B cell (primary cell): ENCODE data around the gene GNB5. TPM values are rescaled to one million over a fixed set of nuclear protein-coding genes. Genes with fewer than 3 reads are reported as not detected.
"Not testable (repeated sequence)": the region's sequence is repeated elsewhere in the genome, so short reads cannot be mapped to it uniquely, and the experiment has no call there.

Source experiments
- ATAC-seq: fragments of 200-7000 bp; cut with Tn5 transposase; one replicate; pipeline ENCODE4 v1.10.0; 2021; ENCODE audit warnings: low read depth, mild to moderate bottlenecking, moderate number of reproducible peaks, moderate library complexity
- CTCF ChIA-PET: fragments of 350-600 bp; sonication (Branson Sonifier 250); formaldehyde crosslinking; loops from one replicate; lab custom pipeline; 2021; ENCODE audit warnings: antibody characterized with exemption, inconsistent platforms; lab: Charles Lee
- POLR2A ChIA-PET: fragments of 350-600 bp; sonication (Branson Sonifier 250); formaldehyde crosslinking; loops from one replicate; lab custom pipeline; 2021; ENCODE audit warnings: antibody characterized with exemption; lab: Charles Lee
- DNase-seq: peaks from one replicate; pipeline ENCODE4 v3.0.0; 2013
- H2AFZ ChIP-seq: 2 replicates; pipeline ENCODE4 v1.6.1; 2012; ENCODE audit warnings: mild to moderate bottlenecking, low read depth, low read length; ENCODE audit not compliant: insufficient read depth, poor library complexity, severe bottlenecking
- H3K27ac ChIP-seq, 2 donors: 1 replicate in 1 of 2; 2 replicates in 1 of 2; pipeline ENCODE4 v1.5.1; 2012 to 2013; ENCODE audit warnings: low read length in 2 of 2, mild to moderate bottlenecking in 2 of 2, moderate library complexity in 1 of 2
- H3K27me3 ChIP-seq, 4 experiments: fragments of 200-600 bp in 1 of 4; sonication (generic) in 1 of 4; replicated peaks in 1 of 4; 1 replicate in 2 of 4; 2 replicates in 2 of 4; pipeline versions ENCODE4 v1.6.1 to v1.7.0; 2013 to 2016; ENCODE audit warnings: low read length in 3 of 4, mild to moderate bottlenecking in 2 of 4, mixed read lengths in 1 of 4, moderate library complexity in 1 of 4; ENCODE audit not compliant: insufficient read depth in 4 of 4, control insufficient read depth in 3 of 4; ENCODE audit errors: control extremely low read depth in 1 of 4
- H3K36me3 ChIP-seq, 2 experiments: replicated peaks in 1 of 2; 1 replicate in 1 of 2; 2 replicates in 1 of 2; pipeline versions ENCODE4 v1.6.1 to v1.7.1; 2013; ENCODE audit warnings: low read length in 1 of 2; ENCODE audit not compliant: insufficient read depth in 2 of 2, control insufficient read depth in 1 of 2; ENCODE audit errors: control extremely low read depth in 1 of 2, extremely low read depth in 1 of 2
- H3K4me1 ChIP-seq, 2 donors: fragments of 200-600 bp in 1 of 2; sonication (generic) in 1 of 2; 1 replicate in 1 of 2; 2 replicates in 1 of 2; pipeline versions ENCODE4 v1.5.1 to v1.6.1; 2013 to 2017; ENCODE audit warnings: low read length in 2 of 2; ENCODE audit not compliant: control insufficient read depth in 2 of 2, insufficient read depth in 2 of 2
- H3K4me2 ChIP-seq: replicated peaks from 2 replicates; pipeline ENCODE3; 2012; ENCODE audit warnings: mild to moderate bottlenecking, low read depth, low read length; ENCODE audit not compliant: poor library complexity, severe bottlenecking
- H3K4me3 ChIP-seq, 5 experiments: fragments of 200-600 bp in 1 of 5; sonication (generic) in 1 of 5; 1 replicate in 3 of 5; 2 replicates in 2 of 5; pipeline versions ENCODE4 v1.5.1 to v1.7.0; 2011 to 2016; ENCODE audit warnings: low read length in 4 of 5, mild to moderate bottlenecking in 4 of 5, low read depth in 2 of 5, control low read depth in 1 of 5, moderate library complexity in 1 of 5; ENCODE audit not compliant: insufficient read depth in 1 of 5; ENCODE audit errors: control extremely low read depth in 1 of 5, extremely low read depth in 1 of 5
- H3K79me2 ChIP-seq: fragments of 200-600 bp; sonication (generic); one replicate; pipeline ENCODE4 v1.6.0; 2016; ENCODE audit warnings: low read length; ENCODE audit not compliant: control insufficient read depth, insufficient read depth
- H3K9ac ChIP-seq: fragments of 200-600 bp; sonication (generic); 2 replicates; pipeline ENCODE4 v1.6.1; 2017; ENCODE audit warnings: mild to moderate bottlenecking, low read length, moderate library complexity
- H3K9me3 ChIP-seq, 3 donors: one replicate each; pipeline versions ENCODE4 v1.6.1 to v1.7.1; 2013; ENCODE audit warnings: low read length in 2 of 3; ENCODE audit not compliant: control insufficient read depth in 2 of 3, insufficient read depth in 1 of 3; ENCODE audit errors: control extremely low read depth in 1 of 3
- H4K20me1 ChIP-seq: 2 replicates; pipeline ENCODE4 v1.6.0; 2012; ENCODE audit warnings: mild to moderate bottlenecking, low read length; ENCODE audit not compliant: insufficient read depth, control insufficient read depth, poor library complexity, severe bottlenecking
- H3K27ac Mint-ChIP-seq: one replicate; pipeline ENCODE4 v1.8.0; 2021; ENCODE audit warnings: mixed read lengths
- H3K27me3 Mint-ChIP-seq: one replicate; pipeline ENCODE4 v1.8.0; 2021; ENCODE audit warnings: mixed read lengths
- H3K4me1 Mint-ChIP-seq: one replicate; pipeline ENCODE4 v1.8.0; 2021; ENCODE audit warnings: mixed read lengths
- H3K4me3 Mint-ChIP-seq: one replicate; pipeline ENCODE4 v1.8.0; 2021; ENCODE audit warnings: mixed read lengths
- H3K9me3 Mint-ChIP-seq: one replicate; pipeline ENCODE4 v1.8.0; 2022; ENCODE audit warnings: mixed read lengths; ENCODE audit not compliant: insufficient read depth
- EZH2 ChIP-seq: IDR thresholded peaks from 2 replicates; pipeline ENCODE4 v1.6.1; 2012; ENCODE audit warnings: borderline replicate concordance, low read depth, mild to moderate bottlenecking, moderate library complexity, low read length; ENCODE audit not compliant: insufficient read depth, poor library complexity, severe bottlenecking
- WGBS: methylation state at CpG from one replicate; pipeline ENCODE4 v1.1.5; 2013; ENCODE audit warnings: missing lambda C conversion rate; ENCODE audit not compliant: insufficient coverage; 5-methylcytosine and 5-hydroxymethylcytosine counted together
- intact Hi-C: fragments of 100-400 bp; cut with micrococcal nuclease; formaldehyde crosslinking; loops from one replicate; pipeline ENCODE4 v1.10.0; 2022
- polyA plus RNA-seq: library from polyadenylated mRNA; depleted of rRNA; stranded (reverse); fragments of >200 nt; gene quantifications from 2 replicates; pipeline ENCODE4 v1.2.3, GENCODE V29; 2012
- total RNA-seq, 2 donors: library from RNA; stranded (reverse); fragments of 120-200 nt in 1 of 2; gene quantifications; 1 replicate in 1 of 2; 2 replicates in 1 of 2; pipeline versions ENCODE4 v1.2.3 to v1.2.4, GENCODE V29; 2013 to 2022
- TF ChIP-seq, protein P1 (sequence below): fragments of 200-600 bp; IDR thresholded peaks from one replicate; pipeline ENCODE4 v1.8.0; 2022; ENCODE audit warnings: antibody characterized with exemption, mild to moderate bottlenecking

The GNB5 gene
- total and polyA plus RNA-seq, 2 donors (not counting 1 experiment from before 2014, with no cell fraction given): 58.5 to 142 TPM

GRCh38 chr15:52171807-52172206, 19.4 kb downstream of the GNB5 start:
- no peaks in the 10 kb centered on the region for H3K27me3 ChIP-seq
- ChIA-PET CTCF (interaction anchor here (0.8 to 1.5 kb wide), 2 partner anchors 15 to 56 kb away, joined by 3 to 4 read pairs; no protein-coding TSS in a partner anchor), POLR2A (no interaction called here)
- H3K4me2 ChIP-seq: no peak overlapping the region
- H3K79me2 ChIP-seq: peaks cover 99% of the 10 kb centered on the region
- H2AFZ ChIP-seq: no peak overlapping the region
- H3K27ac Mint-ChIP-seq: no peak overlapping the region
- peaks cover 0 to 10% of the 10 kb centered on the region in 2 experiments for H3K36me3 ChIP-seq
- H3K9ac ChIP-seq: no peak overlapping the region
- peaks cover 65% of the 10 kb centered on the region for H3K4me1 Mint-ChIP-seq
- no peak overlapping the region for H3K27ac ChIP-seq
- H3K4me3 Mint-ChIP-seq: no peak overlapping the region
- WGBS: no CpG with 5 or more reads among the region's 1 CpG
- H3K27me3 Mint-ChIP-seq: no peaks in the 10 kb centered on the region
- H3K4me3 ChIP-seq: no peak overlapping the region
- TF ChIP-seq, protein P1, sequence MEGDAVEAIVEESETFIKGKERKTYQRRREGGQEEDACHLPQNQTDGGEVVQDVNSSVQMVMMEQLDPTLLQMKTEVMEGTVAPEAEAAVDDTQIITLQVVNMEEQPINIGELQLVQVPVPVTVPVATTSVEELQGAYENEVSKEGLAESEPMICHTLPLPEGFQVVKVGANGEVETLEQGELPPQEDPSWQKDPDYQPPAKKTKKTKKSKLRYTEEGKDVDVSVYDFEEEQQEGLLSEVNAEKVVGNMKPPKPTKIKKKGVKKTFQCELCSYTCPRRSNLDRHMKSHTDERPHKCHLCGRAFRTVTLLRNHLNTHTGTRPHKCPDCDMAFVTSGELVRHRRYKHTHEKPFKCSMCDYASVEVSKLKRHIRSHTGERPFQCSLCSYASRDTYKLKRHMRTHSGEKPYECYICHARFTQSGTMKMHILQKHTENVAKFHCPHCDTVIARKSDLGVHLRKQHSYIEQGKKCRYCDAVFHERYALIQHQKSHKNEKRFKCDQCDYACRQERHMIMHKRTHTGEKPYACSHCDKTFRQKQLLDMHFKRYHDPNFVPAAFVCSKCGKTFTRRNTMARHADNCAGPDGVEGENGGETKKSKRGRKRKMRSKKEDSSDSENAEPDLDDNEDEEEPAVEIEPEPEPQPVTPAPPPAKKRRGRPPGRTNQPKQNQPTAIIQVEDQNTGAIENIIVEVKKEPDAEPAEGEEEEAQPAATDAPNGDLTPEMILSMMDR: no peak
- TF ChIP-seq EZH2: no peak
- H3K9me3 Mint-ChIP-seq: no peaks in the 10 kb centered on the region
- peaks cover 84% of the 10 kb centered on the region for H4K20me1 ChIP-seq
- intact Hi-C loops: no loop called here
- no peak for ATAC-seq
- no peaks in the 10 kb centered on the region for H3K9me3 ChIP-seq
- peaks cover 5 to 18% of the 10 kb centered on the region in 2 donors for H3K4me1 ChIP-seq
- DNase-seq: no peak

DNA sequence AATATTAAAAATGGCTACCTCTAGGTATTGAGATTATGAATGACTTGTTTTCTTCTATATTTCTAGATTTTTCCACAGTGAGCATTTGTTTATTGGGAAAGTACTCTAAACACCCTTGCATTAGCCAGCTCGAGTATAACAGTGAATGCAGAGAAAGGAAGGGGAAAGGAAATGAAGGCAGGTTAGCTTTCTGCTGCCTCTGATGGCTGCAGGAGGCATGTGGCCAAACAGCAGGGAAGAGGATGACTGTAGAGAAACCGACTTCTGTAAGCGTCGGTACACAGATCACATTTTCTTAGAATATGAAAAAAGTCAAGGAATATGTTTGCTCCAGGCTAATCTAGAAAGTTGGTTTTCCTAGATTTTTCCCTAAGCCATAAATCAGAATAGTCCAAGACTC, 19.8 kb downstream of the GNB5 start:
- H2AFZ ChIP-seq: no peak overlapping the region
- no peaks in the 10 kb centered on the region for H3K27me3 ChIP-seq
- peaks cover 99% of the 10 kb centered on the region for H3K79me2 ChIP-seq
- no peak overlapping the region for H3K4me2 ChIP-seq
- Mint-ChIP-seq H3K9me3 (no peaks in the 10 kb centered on the region), H3K4me1 (peaks cover 65% of the 10 kb centered on the region), H3K27me3 (no peaks in the 10 kb centered on the region), H3K4me3 (no peak overlapping the region), H3K27ac (no peak overlapping the region)
- no peak overlapping the region for H3K4me3 ChIP-seq
- DNase-seq: no peak
- no peak overlapping the region for H3K27ac ChIP-seq
- H3K4me1 ChIP-seq: peaks cover 5 to 15% of the 10 kb centered on the region in 2 donors
- no peak for ATAC-seq
- TF ChIP-seq, protein P1: no peak
- no peak for TF ChIP-seq EZH2
- H3K9ac ChIP-seq: no peak overlapping the region
- peaks cover 0 to 7% of the 10 kb centered on the region in 2 experiments for H3K36me3 ChIP-seq
- peaks cover 83% of the 10 kb centered on the region for H4K20me1 ChIP-seq
- WGBS: 0% methylated on average over 1 of the region's 4 CpGs
- ChIA-PET POLR2A (interaction anchor here (0.7 kb wide), 1 partner anchor 1708 kb away, joined by 4 read pairs; no protein-coding TSS in a partner anchor), CTCF (interaction anchor here (0.7 to 2.2 kb wide), 5 partner anchors 12 to 65 kb away, joined by 3 to 6 read pairs (median 4); no protein-coding TSS in a partner anchor)
- intact Hi-C loops: no loop called here
- H3K9me3 ChIP-seq: no peaks in the 10 kb centered on the region

GRCh38 chr15:52170199-52170598, 21.0 kb downstream of the GNB5 start:
- H2AFZ ChIP-seq, ATAC-seq, H3K9me3 ChIP-seq, intact Hi-C loops, H3K4me2 ChIP-seq, H3K9me3 Mint-ChIP-seq, H3K4me3 Mint-ChIP-seq, H3K4me3 ChIP-seq, H3K27me3 Mint-ChIP-seq, H3K9ac ChIP-seq, H3K27ac ChIP-seq, H3K27ac Mint-ChIP-seq, H3K27me3 ChIP-seq, DNase-seq, H3K36me3 ChIP-seq: not testable (repeated sequence)
- WGBS: no CpG with 5 or more reads among the region's 3 CpGs
- peaks cover 71% of the 10 kb centered on the region for H3K4me1 Mint-ChIP-seq
- H4K20me1 ChIP-seq: peaks cover 82% of the 10 kb centered on the region
- H3K4me1 ChIP-seq: peaks cover 7 to 14% of the 10 kb centered on the region in 2 donors
- ChIA-PET CTCF (interaction anchor here (0.6 to 2.2 kb wide), 4 partner anchors 29 to 287 kb away, joined by 3 to 6 read pairs (median 4); no protein-coding TSS in a partner anchor), POLR2A (interaction anchor here (0.6 kb wide), 1 partner anchor 11 kb away, joined by 3 read pairs; no protein-coding TSS in a partner anchor)
- peaks cover 98% of the 10 kb centered on the region for H3K79me2 ChIP-seq
